D721Med (cell line): ENCODE results near the gene KLF3.
"Not testable (repeated sequence)": the region's sequence is repeated elsewhere in the genome, so short reads cannot be mapped to it uniquely, and the experiment has no call there.

Experiments used
- DNase-seq: peaks from one replicate; pipeline ENCODE4 v3.0.0; 2011; ENCODE audit warnings: low spot score; ENCODE audit not compliant: insufficient read length
- FAIRE-seq: peaks from 2 replicates; lab custom pipeline; 2011; peaks lifted over from hg19 to GRCh38; lab: Jason Lieb, UNC
- TF ChIP-seq, protein P1 (sequence below): IDR thresholded peaks from 2 replicates; pipeline ENCODE4 v1.5.1; 2012; ENCODE audit warnings: mild to moderate bottlenecking, control low read depth; ENCODE audit not compliant: insufficient read depth; ENCODE audit errors: missing control alignments

The KLF3 gene

DNA sequence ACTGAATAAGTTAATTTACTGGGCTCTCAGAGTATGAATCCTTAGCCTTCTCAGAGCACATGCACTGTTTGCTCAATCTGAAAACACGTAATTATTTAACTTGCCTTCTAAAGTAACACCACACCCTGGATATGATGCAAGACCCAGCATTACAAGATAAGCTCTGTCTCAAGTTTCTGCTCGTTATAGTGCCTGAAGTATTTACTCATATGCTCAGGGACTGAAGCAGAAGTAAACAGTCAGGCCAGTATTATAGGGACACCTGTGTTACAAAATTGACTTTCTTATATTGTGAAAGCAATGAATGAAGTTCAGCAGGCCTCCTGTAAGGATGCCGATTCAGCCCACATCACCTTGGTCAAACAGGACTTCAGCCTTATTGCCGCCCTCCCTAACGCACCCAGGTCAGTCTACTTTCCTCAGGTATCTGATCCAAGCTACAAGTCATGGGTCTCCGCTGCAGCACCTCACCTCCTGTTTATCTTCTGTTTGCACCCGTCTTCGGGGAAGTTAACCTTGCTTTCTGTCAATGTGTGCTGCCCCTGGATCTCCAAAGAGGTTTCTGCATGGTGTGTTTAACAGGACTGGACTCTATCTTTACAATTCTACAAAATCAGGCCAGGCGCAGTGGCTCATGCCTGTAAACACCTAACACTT, 42.8 kb upstream of the KLF3 start:
- DNase-seq (no peak), FAIRE-seq (no peak)
- TF ChIP-seq, protein P1, sequence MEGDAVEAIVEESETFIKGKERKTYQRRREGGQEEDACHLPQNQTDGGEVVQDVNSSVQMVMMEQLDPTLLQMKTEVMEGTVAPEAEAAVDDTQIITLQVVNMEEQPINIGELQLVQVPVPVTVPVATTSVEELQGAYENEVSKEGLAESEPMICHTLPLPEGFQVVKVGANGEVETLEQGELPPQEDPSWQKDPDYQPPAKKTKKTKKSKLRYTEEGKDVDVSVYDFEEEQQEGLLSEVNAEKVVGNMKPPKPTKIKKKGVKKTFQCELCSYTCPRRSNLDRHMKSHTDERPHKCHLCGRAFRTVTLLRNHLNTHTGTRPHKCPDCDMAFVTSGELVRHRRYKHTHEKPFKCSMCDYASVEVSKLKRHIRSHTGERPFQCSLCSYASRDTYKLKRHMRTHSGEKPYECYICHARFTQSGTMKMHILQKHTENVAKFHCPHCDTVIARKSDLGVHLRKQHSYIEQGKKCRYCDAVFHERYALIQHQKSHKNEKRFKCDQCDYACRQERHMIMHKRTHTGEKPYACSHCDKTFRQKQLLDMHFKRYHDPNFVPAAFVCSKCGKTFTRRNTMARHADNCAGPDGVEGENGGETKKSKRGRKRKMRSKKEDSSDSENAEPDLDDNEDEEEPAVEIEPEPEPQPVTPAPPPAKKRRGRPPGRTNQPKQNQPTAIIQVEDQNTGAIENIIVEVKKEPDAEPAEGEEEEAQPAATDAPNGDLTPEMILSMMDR, result no peak

DNA sequence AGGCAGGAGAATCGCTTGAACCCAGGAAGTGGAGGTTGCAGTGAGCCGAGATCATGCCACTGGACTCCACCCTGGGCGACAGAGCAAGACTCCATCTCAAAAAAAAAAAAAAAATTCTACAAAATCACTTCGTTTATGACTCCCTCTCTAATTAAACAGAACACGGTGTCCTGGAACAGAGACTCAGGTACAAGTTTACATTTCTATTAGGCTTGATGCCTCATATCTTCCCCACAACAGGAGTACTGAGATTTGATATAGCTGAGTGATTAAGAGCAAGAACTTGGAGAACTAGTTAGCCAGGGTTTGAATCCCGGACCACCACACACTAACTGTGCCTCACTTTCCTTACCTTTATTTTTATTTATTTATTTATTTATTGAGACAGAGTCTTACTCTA, 42.2 kb upstream of the KLF3 start:
- FAIRE-seq (no peak), DNase-seq (no peak)
- TF ChIP-seq, protein P1, result no peak

DNA sequence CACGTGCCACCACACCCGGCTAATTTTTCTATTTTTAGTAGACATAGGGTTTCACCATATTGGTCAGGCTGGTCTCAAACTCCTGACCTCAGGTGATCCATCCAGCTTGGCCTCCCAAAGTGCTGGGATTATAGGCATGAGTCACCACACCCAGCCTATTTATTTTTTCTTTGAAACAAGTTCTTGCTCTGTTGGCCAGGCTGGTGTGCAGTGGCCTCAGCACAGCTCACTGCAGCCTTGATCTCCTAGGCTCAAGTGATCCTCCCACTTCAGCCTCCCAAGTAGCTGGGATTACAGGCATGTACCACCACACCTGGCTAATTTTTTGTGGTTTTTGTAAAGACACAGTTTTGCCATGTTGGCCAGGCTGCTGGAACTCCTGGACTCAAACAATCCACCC, 41.7 kb upstream of the KLF3 start:
- FAIRE-seq, result not testable (repeated sequence)

DNA sequence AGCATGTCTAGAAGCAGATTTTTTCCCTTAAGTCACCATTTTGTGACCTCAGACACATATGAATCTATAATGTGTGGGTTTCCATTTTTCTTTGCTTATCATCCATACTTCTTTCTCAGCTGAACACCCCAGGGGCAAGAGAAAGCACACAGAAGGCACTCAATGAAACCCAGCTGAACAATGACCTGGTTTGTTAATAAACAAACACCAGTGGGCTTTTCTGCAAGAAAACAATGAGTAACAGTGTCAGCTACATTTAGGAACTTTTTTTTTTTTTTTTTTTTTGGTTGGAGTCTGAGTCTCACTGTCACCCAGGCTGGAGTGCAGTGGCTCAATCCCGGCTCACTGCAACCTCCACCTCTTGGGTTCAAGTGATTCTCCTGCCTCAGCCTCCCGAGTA, 40.7 kb upstream of the KLF3 start:
- DNase-seq (no peak), FAIRE-seq (no peak)
- TF ChIP-seq, protein P1, result no peak

More for the DNA sequence above, 41.7 kb upstream of the KLF3 start:
- not testable (repeated sequence) for DNase-seq

DNA sequence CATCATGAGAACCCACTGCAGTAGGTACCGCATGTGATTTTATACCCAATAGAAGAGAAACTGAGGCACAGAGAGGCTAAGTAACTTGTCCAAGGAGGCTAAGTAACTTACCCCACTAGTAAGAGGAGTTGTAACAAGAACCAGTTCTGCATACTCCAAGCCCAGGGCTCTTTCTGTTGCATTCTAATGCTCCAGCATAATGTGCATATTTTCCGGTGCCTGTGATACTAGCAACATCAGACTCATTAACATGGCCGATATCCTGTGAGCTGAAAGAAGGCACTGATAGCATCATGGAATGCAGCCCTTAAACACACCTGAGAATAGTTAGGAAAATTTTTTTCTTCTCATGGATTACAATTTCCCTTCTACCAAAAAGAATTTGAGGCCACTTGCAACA, 39.7 kb upstream of the KLF3 start:
- DNase-seq, result no peak
- no peak for FAIRE-seq
- TF ChIP-seq, protein P1, result no peak

DNA sequence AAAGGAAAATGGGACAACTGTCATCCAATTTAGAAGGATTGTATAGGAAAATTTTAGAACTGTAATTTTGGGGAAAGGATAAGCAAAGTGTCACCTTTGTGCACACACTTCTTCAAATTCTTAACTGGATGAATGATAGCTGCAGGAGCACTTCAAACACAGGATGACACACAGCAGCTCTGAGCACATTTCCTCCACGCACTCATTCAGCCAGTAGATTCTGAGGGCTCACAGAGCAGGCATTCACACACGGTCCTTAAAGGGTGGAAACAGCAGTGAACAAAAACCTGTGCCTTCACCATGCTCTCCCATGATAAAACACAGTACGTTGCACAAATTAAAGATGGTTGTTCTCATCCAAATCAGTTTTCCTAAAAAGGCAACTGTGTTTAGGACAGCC, 38.5 kb upstream of the KLF3 start:
- no peak for DNase-seq
- FAIRE-seq, result no peak
- TF ChIP-seq, protein P1, result no peak

DNA sequence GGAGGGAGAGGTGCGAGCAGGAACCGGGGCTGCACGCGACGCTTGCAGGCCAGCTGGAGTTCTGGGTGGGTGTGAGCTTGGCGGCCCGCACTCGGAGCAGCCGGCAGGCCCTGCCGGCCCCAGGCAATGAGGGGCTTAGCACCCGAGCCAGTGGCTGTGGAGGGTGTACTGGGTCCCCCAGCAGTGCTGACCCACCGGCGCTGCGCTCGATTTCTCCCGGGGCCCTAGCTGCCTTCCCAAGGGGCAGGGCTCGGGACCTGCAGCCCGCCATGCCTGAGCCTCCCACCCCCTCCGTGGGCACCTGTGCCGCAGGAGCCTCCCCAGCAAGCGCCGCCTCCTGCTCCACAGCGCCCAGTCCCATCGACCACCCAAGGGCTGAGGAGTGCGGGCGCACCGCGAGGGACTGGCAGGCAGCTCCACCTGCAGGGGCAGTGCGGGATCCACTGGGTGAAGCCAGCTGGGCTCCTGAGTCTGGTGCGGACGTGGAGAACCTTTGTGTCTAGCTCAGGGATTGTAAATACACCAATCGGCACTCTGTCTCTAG, 37.0 kb upstream of the KLF3 start:
- DNase-seq, FAIRE-seq: not testable (repeated sequence)

DNA sequence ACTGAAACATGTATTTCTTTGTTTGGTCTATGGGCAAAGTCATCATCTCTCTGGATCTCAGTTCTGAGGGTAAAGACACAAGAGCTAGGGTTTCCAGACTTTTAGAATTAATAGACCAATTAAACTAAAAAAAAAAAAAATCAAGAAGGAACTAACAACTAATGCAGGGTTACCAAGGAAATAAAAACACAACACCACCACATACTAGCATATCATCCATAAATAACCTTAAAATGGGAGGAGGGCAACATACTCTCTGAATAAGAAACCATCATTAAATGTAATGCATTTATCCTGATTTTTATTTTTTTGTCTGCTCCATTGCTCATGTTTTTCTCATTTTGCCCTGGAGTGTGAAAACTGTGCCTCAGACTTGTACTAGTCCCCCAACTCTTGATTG, 33.5 kb upstream of the KLF3 start:
- no peak for DNase-seq
- TF ChIP-seq, protein P1, result no peak
- no peak for FAIRE-seq
